ENCODE data around the gene WDHD1.
"Not testable (repeated sequence)": the region's sequence is repeated elsewhere in the genome, so short reads cannot be mapped to it uniquely, and the experiment has no call there.

The WDHD1 gene

DNA sequence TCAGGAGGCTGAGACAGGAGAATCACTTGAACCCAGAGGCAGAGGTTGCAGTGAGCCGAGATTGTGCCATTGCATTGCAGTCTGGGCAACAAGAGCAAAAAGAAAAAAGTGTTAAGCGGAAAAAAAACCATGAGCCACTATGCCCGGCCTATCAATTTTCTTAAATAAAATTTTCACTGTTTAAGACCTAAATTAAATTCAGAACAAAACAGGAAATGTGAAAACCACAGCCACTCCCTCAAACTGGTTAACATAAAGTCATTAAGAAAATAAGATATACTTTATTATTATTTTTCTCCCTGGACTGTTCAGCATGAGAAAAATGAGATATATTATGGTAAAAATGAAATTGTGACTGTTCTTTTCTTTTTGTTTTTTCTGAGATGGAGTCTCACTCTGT lies 79.7 kb downstream of the WDHD1 start:
- DNase-seq, result no peak

- no peak for DNase-seq
These were observed 80.4 kb downstream of the WDHD1 start for GRCh38 chr14:54946500-54946899.

DNA sequence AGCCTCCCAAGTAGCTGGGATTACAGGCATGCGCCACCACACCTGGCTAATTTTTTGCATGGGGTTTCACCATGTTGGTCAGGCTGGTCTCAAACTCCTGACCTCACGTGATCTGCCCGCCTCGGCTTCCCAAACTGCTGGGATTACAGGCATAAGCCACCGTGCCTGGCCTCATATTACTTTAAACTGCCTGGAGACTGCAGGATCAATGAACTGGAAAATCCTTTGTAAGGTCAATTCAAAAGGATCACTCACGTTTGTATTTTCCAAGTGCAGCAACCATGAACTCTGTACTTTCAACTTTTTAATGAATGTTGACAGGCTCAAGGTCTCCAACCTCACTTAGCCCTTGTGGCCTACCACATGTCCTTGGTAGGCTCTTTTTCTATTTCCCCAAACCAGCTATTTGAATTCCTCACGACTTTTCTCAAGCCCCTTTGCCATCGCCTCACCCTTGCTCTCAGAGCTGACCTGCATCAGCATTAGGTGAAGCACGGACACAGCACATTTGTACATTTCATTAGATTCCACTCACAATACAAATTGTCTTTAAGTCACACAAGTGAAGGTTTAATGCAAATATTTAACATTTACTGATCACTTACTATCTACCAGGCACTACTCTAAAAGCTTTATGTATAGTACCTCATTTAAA lies 82.0 kb downstream of the WDHD1 start:
- DNase-seq, result no peak

DNA sequence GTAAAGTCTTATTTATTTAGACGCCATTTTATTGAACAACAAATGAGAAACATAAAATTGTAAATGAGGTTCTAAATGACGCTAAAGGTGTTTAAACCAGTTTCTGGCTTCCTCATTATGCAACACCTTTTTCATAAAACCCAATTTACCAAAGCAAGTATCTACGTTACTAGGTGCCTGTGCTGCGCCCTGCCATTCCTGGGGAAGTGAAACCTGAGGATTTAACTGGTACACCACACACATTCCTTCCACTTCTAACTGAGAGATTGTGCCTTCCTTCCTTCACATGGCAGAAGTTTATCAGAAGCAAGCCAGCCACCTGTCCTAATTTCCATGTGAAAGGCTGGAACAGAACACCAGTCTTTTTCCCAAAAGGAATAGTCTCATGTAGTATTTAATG lies 84.0 kb downstream of the WDHD1 start:
- no peak for DNase-seq

GRCh38 chr14:54936816-54937215 lies 90.1 kb downstream of the WDHD1 start:
- no peak for DNase-seq

- no peak for DNase-seq
These were observed 90.9 kb downstream of the WDHD1 start for GRCh38 chr14:54935958-54936357.

- DNase-seq, result no peak
These were observed 91.8 kb downstream of the WDHD1 start for GRCh38 chr14:54935100-54935499.

GRCh38 chr14:54933006-54933405 lies 93.9 kb downstream of the WDHD1 start:
- DNase-seq, result no peak

DNA sequence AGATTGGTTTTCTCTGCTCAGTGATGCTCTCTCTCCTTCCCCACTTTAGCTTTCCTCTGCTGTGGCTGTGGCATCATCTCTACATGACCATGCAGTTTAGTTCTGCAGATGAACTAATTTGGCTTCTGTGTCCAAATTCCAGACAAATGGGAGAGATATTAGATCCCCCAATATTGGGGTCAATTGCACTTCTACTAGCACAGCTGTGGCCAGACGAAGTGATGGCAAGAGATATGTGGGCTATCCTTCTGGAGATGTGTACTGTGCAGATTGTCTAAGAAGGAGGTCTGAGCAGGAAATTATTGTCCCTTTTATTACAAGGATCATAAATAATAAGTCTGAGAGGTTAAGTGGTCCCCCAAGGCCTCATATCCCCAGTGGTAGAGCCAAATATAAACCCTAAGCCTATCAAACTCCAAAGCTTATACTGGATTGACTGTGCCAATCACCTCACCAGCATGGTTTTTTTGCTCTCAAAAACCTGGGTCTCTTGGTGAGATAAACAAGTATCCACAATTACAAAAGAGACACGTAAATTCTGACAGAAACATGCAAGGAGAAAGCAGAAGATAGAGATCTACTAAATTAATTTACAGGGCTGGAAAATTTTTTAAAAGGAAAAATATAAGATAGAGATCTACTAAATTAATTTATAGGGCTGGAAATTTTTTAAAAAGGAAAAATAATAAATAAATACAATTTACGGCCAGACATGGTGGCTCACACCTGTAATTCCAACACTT lies 95.1 kb downstream of the WDHD1 start:
- no peak for DNase-seq

DNA sequence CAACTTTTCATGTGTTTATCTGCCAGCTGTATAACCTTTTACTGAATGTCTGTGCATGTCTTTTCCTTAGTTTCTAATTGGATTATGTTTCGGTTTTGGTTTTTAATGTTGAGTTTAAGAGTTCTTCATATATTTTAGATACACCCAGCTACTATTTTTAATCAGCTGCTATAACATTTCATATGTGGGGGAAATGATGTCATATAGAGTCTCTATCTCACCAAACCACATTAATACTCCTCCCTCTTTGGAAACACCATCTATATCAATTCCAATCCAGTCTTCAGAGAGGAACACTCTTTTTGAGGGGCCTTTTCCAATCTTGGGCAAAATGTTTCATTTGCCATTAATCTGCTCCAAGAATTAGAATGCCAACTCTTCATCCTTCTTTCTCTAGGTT lies 95.8 kb downstream of the WDHD1 start:
- no peak for DNase-seq

DNA sequence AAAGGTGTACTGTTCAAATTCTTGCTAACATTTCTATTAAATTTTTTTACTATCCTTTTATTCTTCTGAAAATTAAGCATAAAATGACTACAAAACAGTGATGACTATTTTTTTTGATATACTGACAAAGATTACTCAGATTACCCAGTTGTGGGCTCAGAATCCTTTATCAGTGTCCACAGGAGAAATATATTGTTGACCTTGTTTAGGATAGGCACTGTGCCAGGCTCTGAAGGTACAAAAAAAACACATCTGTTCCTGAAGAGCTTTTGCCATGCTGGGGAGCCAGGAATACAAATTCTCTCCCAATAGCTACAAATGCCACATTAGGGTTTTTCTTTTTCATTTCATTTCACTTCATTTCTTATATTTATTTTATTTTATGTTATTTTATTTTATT lies 97.3 kb downstream of the WDHD1 start:
- no peak for DNase-seq

DNA sequence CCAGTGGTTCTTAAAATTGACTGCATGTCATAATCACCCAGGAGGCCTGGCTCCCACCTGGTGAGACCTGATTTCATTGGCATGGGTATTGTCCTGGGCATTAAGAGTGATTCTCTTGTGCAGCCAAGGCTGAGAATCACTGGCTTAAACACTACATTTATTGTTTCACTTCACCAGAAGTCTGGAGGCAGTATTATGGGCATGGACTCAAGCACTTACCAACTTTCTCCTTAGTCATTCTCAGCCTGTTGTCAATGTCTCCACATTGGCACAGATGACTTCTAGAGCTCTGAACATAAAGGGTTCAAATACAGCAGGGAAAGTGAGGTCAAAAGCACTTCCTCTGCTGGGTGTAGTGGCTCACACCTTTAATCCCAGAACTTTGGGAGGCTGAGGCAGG lies 98.7 kb downstream of the WDHD1 start:
- DNase-seq, result no peak

DNA sequence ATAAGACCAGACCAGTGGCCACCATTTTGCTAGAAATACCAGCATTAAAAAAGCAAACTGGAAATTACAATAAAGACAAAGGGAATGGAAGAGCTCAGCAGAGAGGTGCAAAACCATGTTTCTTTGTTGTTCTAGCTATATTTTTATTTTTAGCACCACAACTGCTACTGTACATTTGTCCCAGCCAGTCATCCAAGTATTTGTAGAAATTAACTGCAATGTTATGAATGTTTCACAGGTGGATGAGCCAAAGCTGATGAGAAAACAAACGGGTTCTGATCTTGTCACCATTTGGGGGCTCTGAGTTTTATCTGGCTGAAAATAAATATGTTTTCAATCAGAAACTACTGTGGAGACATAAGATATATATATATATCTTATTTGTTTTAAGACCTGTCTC lies 99.3 kb downstream of the WDHD1 start:
- DNase-seq, result no peak

DNA sequence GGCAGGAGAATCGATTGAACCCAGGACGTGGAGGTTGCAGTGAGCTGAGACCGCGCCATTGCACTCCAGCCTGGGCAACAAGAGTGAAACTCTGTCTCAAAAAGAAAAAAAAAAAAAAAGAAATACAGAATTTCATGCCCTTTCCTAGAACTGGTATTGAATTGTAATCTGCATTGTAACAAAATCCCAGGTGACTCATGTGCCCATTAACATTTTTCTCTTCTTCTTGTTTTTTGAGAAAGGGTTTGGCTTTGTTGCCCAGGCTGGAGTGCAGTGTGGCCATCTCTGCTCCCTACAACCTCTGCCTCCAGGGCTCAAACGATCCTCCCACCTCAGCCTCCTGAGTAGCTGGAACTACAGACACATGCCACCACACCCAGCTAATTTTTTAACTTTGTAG lies 100.3 kb downstream of the WDHD1 start:
- not testable (repeated sequence) for DNase-seq

GRCh38 chr14:54922598-54922997 lies 104.3 kb downstream of the WDHD1 start:
- no peak for DNase-seq

DNA sequence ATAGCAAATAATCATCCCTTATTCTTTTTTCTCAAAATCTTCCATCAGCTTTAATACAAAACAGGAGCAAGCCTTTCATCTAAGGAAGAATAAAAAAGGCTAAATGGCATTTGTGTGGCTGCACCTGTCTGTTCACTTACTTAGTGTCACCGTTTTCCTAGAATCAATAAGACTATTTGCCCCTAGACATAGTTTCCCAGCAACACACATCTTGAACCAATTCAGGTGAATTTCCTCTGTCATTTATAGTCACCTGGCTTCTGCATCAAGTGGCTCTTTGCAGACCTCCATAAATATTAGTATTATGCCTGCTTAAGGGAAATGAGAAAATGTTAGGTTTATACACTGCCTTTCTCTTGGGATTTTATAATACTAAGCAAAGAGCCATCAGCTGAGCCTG lies 106.8 kb downstream of the WDHD1 start:
- no peak for DNase-seq

- DNase-seq, result no peak
These were observed 107.6 kb downstream of the WDHD1 start for GRCh38 chr14:54919330-54919729.

- DNase-seq, result no peak
These were observed 108.5 kb downstream of the WDHD1 start for GRCh38 chr14:54918427-54918826.

DNA sequence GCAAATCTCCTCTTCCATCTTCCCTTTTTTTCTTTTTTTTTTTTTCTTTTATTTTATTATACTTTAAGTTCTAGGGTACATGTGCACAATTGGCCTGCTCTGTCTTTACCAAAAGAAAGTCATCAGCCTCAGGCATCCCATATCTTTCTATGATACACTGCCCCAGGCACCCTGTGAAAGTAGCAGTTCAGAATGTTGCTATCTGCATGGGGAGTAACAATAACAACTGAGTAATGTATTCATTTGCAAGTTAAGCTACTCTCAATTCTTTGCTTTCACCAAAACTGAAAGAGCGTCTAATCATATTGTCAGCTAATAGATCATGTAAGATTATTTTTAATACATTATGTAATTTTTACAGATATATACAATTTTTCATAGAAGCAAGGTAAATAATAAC lies 110.8 kb downstream of the WDHD1 start:
- DNase-seq, result no peak

DNA sequence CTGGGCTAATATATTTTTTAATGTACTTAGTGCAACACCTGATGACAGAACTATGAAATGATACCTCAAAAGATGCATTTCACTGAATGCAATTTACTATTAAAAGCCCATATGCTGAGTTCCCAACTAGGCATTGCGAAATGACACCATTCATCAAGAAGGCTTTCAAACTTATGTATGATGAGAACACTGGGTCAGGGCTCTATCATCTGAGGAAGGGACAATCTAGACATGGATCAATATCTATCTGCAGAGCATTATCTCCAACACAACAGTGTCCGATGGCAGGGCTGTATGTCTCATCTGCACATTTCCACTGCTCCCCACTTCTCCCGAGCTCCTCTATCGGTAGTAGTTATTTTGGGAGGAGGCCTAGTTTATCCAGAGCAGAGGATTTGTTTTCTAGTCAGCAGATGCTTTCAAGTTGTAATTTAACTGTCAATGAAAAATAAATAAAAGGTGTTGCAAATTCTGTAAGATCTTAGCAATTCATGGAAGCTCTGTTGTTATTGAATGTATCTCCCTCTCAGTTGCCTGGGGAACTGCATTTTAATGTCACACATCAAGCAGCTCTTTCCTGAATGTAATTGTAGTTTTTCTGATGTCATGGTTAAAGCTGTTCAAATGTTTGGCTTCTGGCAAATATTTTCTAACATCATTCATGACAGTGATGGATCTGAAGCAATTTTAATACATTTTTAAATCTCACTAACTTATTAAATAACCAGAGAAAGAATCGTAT lies 116.9 kb downstream of the WDHD1 start:
- no peak for DNase-seq

- DNase-seq, result not testable (repeated sequence)
These were observed 117.9 kb downstream of the WDHD1 start for GRCh38 chr14:54908973-54909372.

- DNase-seq, result no peak
These were observed 118.7 kb downstream of the WDHD1 start for GRCh38 chr14:54908190-54908589.

DNA sequence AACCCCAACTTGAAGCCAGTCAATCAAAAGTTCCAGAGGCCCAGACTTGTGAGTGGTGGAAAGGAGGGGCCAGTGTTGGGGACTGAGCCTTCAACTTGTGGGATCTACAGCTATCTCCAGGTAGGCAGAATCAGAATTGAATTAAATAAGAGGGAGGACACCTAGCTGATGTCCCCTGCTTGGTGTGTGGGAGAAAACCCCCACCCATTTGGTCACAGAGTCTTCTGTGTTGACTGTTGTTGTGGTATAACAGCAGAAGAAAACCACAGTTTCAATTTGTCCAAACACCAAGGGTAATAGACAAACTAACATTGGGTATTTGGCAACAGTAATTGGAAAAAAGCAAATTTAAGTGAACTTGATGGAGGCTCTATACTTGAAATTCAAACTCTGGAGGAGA lies 120.8 kb downstream of the WDHD1 start:
- no peak for DNase-seq
